Esophagus squamous epithelium (tissue), 5 donors: ENCODE measurements around the gene NDUFS2. TPM values are rescaled to one million over a fixed set of nuclear protein-coding genes. Genes with fewer than 3 reads are reported as not detected.

Source experiments
- DNase-seq: peaks from one replicate; lab custom pipeline; 2025; lab: John Stamatoyannopoulos, UW
- H3K27ac ChIP-seq, 4 donors: fragments of 200-600 bp; sonication (generic); one replicate each; pipeline ENCODE4 v1.5.1; 2016 to 2019; ENCODE audit warnings: mild to moderate bottlenecking in 1 of 4
- H3K27me3 ChIP-seq, 4 donors: fragments of 200-600 bp; sonication (generic); 1 replicate in 3 of 4; 2 replicates in 1 of 4; pipeline versions ENCODE4 v1.5.1 to v1.6.0; 2017 to 2021; ENCODE audit warnings: antibody characterized with exemption in 1 of 4
- H3K36me3 ChIP-seq, 3 donors: fragments of 200-600 bp; sonication (generic); one replicate each; pipeline ENCODE4 v1.5.1; 2016 to 2019
- H3K4me1 ChIP-seq, 3 donors: fragments of 200-600 bp; sonication (generic); one replicate each; pipeline ENCODE4 v1.5.1; 2017 to 2019
- H3K4me3 ChIP-seq, 4 donors: fragments of 200-600 bp; sonication (generic); 1 replicate in 3 of 4; 2 replicates in 1 of 4; pipeline ENCODE4 v1.5.1; 2016 to 2019; ENCODE audit warnings: mild to moderate bottlenecking in 2 of 4, moderate library complexity in 1 of 4
- H3K9me3 ChIP-seq, 3 donors: fragments of 200-600 bp; sonication (generic); one replicate each; pipeline ENCODE4 v1.5.1; 2016 to 2019
- CTCF ChIP-seq, 6 experiments: fragments of 450-650 bp in 4 of 6; fragments of 200-600 bp in 2 of 6; sonication (generic) in 2 of 6; IDR thresholded peaks; one replicate each; pipeline ENCODE4 v1.5.1; 2016 to 2019; ENCODE audit warnings: antibody characterized with exemption in 6 of 6, mild to moderate bottlenecking in 4 of 6, moderate library complexity in 4 of 6
- POLR2A ChIP-seq, 4 donors: fragments of 450-650 bp; IDR thresholded peaks; one replicate each; pipeline ENCODE4 v1.6.1; 2017; ENCODE audit warnings: antibody characterized with exemption in 4 of 4, mild to moderate bottlenecking in 4 of 4, moderate library complexity in 3 of 4
- WGBS, 2 donors: methylation state at CpG; one replicate each; pipeline ENCODE4 v1.1.5; 2018; 5-methylcytosine and 5-hydroxymethylcytosine counted together
- intact Hi-C: fragments of 100-400 bp; cut with DNase I; formaldehyde crosslinking; loops from one replicate; pipeline ENCODE4 v1.15.0; 2022
- total RNA-seq, 4 donors: library from RNA; depleted of rRNA; stranded (reverse); fragments of >200 nt; gene quantifications; one replicate each; pipeline ENCODE4 v1.1.0, GENCODE V29; 2016
- donor health status: DM: yes; HTN: yes; CAD: no.

NDUFS2 gene
- total RNA-seq, 4 donors from 2014 or later, result 77.7 to 140 (median 93.7) TPM

DNA sequence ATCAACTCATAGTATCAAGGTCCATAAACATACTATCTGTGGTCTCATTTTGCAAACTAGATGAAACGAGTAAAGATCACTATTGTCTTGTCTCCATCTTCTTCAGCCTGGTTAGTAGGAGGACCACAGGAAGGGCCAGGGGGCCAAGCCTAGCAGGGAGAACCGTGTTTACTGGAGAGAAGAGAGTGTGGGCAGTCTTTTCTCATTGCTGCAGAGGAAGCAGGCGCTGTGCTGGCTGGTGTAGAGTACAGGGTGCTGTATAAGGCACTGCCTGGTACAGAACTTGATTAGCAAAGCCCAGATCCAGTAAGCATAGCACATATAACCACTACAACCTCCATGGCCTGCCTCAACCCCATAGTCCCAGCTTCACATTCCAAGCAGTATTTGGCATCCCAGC is 14.9 kb upstream of the NDUFS2 start:
- no peaks in the 10 kb centered on the region for H3K9me3 ChIP-seq
- TF ChIP-seq POLR2A (IDR thresholded peaks at IDR 0.05), result no peak
- no peak for TF ChIP-seq CTCF (IDR thresholded peaks at IDR 0.05)
- intact Hi-C loops, result no loop called here
- peak overlapping the region in 1 of 4 donors; percentile 86 for H3K27ac ChIP-seq
- no peaks in the 10 kb centered on the region for H3K27me3 ChIP-seq
- WGBS, 2 donors, result 50 to 77% methylated on average over 2 to 3 of the region's 3 CpGs
- peaks cover 0 to 16% (median 0%) of the 10 kb centered on the region in 3 donors for H3K36me3 ChIP-seq
- H3K4me1 ChIP-seq, result peaks cover 0 to 72% (median 17%) of the 10 kb centered on the region in 3 donors
- no peak overlapping the region for H3K4me3 ChIP-seq
- DNase-seq, result no peak

DNA sequence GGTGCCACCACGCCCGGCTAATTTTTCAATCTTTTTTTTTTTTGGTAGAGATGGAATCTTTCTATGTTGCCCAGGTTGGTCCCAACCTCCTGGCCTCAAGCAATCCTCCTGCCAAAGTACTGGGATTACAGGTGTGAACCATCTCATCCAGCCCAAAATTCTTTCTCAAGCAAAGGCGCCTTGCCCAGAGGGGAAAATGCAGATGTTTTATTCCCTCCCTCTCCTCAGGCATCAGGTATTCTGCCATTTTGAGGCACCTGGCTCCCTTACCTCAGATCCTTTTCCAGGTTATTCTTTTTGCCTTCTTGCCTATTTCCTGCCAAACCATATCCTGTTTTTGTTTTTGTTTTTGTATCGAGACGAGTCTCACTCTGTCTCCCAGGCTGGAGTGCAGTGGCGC is 13.8 kb upstream of the NDUFS2 start:
- no peak for TF ChIP-seq CTCF (IDR thresholded peaks at IDR 0.05)
- TF ChIP-seq POLR2A (IDR thresholded peaks at IDR 0.05), result no peak
- intact Hi-C loops, result no loop called here
- no peak overlapping the region for H3K27ac ChIP-seq
- peaks cover 0 to 74% (median 23%) of the 10 kb centered on the region in 3 donors for H3K4me1 ChIP-seq
- no peak for DNase-seq
- no peak overlapping the region for H3K4me3 ChIP-seq
- WGBS, 2 donors, result 70 to 74% methylated on average over 6 of the region's 6 CpGs
- peaks cover 0 to 21% (median 0%) of the 10 kb centered on the region in 3 donors for H3K36me3 ChIP-seq
- no peaks in the 10 kb centered on the region for H3K27me3 ChIP-seq
- H3K9me3 ChIP-seq, result no peaks in the 10 kb centered on the region

DNA sequence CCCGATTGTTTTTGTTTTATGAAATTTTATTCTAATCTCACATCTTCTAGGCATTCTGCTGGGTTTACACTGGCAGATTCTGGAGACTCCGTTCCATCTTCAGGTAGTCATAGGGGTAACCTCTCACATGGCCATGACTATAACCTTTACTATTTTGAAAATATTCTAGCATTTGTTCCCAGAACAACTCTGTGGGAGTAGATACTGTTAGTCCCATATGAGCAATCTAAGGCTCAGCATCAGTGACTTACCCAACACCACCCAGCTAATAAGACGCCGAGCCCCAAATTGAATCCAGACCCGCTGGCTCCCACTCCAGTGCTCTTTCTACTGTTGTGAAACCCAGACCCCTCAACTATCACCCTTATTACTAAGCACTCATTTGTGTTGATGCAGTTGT is 13.1 kb upstream of the NDUFS2 start:
- Histone ChIP-seq H3K27me3 (no peaks in the 10 kb centered on the region), H3K36me3 (peaks cover 0 to 27% (median 0%) of the 10 kb centered on the region in 3 donors), H3K9me3 (no peaks in the 10 kb centered on the region), H3K4me3 (no peak overlapping the region), H3K4me1 (peaks cover 4 to 75% (median 29%) of the 10 kb centered on the region in 3 donors), H3K27ac (peak overlapping the region in 1 of 4 donors; percentile 9)
- intact Hi-C loops, result no loop called here
- TF ChIP-seq CTCF (IDR thresholded peaks at IDR 0.05) (no peak), POLR2A (IDR thresholded peaks at IDR 0.05) (no peak)
- WGBS, 2 donors, result 88 to 89% methylated on average over 5 of the region's 5 CpGs
- DNase-seq, result no peak

- TF ChIP-seq POLR2A (IDR thresholded peaks at IDR 0.05), result no peak
- TF ChIP-seq CTCF (IDR thresholded peaks at IDR 0.05), result no peak
- H3K4me1 ChIP-seq, result peaks cover 4 to 74% (median 38%) of the 10 kb centered on the region in 3 donors
- no peaks in the 10 kb centered on the region for H3K27me3 ChIP-seq
- H3K27ac ChIP-seq, result no peak overlapping the region
- peaks cover 0 to 27% (median 0%) of the 10 kb centered on the region in 3 donors for H3K36me3 ChIP-seq
- WGBS, 2 donors, result 83% methylated on average over 5 of the region's 22 CpGs; no CpG with 5 or more reads in 1 of the 2 donors
- DNase-seq, result no peak
- no peak overlapping the region for H3K4me3 ChIP-seq
- no peaks in the 10 kb centered on the region for H3K9me3 ChIP-seq
- intact Hi-C loops, result no loop called here
Observed at GRCh38 chr1:161190962-161191521, 11.1 kb upstream of the NDUFS2 start.

GRCh38 chr1:161191971-161192370 is 10.2 kb upstream of the NDUFS2 start:
- H3K9me3 ChIP-seq, result no peaks in the 10 kb centered on the region
- WGBS, 2 donors, result 65 to 73% methylated on average over 8 of the region's 8 CpGs
- TF ChIP-seq CTCF (IDR thresholded peaks at IDR 0.05) (no peak), POLR2A (IDR thresholded peaks at IDR 0.05) (no peak)
- no peaks in the 10 kb centered on the region for H3K27me3 ChIP-seq
- H3K4me1 ChIP-seq, result peaks cover 4 to 74% (median 39%) of the 10 kb centered on the region in 3 donors
- H3K36me3 ChIP-seq, result peaks cover 0 to 27% (median 0%) of the 10 kb centered on the region in 3 donors
- DNase-seq, result no peak
- intact Hi-C loops, result no loop called here
- H3K27ac ChIP-seq, result no peak overlapping the region
- H3K4me3 ChIP-seq, result no peak overlapping the region
